RWPE1 (cell line): Measurements from ENCODE around the gene PRELID3B.

Source experiments
- CTCF ChIA-PET: fragments of 350-600 bp; sonication (Branson Sonifier 250); formaldehyde crosslinking; extraction: SDS; loops from one replicate; lab custom pipeline; 2021; lab: Yijun Ruan, JAX
- POLR2A ChIA-PET: fragments of 400-600 bp; formaldehyde crosslinking; extraction: SDS; loops from one replicate; lab custom pipeline; 2020; ENCODE audit warnings: antibody characterized with exemption; ENCODE audit not compliant: low non-redundant PET; lab: Yijun Ruan, JAX
- DNase-seq: peaks from one replicate; pipeline ENCODE4 v3.0.0; 2012; ENCODE audit warnings: low spot score
- H3K27ac ChIP-seq: fragments of 450-650 bp; 2 replicates; pipeline ENCODE4 v1.5.1; 2017
- TF ChIP-seq, protein P1 (sequence below): fragments of 450-650 bp; conservative IDR thresholded peaks from 2 replicates; pipeline ENCODE4 v1.5.1; 2017; ENCODE audit warnings: low read depth, mild to moderate bottlenecking

Gene PRELID3B

DNA sequence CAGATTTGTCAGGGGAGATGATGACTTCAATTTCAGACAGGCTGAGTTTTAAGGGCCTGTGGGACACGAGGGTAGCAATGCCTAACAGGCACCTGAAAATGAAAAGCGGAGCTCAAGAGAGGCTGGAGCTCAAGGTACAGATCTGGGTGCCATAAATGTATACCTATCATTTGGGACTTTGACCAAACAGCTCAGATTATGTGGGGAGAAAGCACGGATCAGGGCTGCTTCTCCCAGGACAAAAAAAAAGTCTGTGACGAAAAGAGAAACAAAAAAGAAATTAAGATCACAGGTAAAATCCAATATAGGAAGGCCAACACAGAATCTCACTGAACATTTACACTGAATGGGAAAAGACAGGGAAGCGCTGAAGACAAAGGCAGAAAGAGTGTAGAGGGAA, 1.9 kb downstream of the PRELID3B start:
- ChIA-PET CTCF (interaction anchor here (0.6 to 0.7 kb wide), 2 partner anchors 32 to 464 kb away, joined by 3 read pairs; no protein-coding TSS in a partner anchor), POLR2A (interaction anchor here (0.7 to 1.5 kb wide), 2 partner anchors 8 to 12 kb away, joined by 3 read pairs; partner anchors contain the start of gene ATP5F1E)
- DNase-seq: no peak
- H3K27ac ChIP-seq: no peak overlapping the region
- TF ChIP-seq, protein P1, sequence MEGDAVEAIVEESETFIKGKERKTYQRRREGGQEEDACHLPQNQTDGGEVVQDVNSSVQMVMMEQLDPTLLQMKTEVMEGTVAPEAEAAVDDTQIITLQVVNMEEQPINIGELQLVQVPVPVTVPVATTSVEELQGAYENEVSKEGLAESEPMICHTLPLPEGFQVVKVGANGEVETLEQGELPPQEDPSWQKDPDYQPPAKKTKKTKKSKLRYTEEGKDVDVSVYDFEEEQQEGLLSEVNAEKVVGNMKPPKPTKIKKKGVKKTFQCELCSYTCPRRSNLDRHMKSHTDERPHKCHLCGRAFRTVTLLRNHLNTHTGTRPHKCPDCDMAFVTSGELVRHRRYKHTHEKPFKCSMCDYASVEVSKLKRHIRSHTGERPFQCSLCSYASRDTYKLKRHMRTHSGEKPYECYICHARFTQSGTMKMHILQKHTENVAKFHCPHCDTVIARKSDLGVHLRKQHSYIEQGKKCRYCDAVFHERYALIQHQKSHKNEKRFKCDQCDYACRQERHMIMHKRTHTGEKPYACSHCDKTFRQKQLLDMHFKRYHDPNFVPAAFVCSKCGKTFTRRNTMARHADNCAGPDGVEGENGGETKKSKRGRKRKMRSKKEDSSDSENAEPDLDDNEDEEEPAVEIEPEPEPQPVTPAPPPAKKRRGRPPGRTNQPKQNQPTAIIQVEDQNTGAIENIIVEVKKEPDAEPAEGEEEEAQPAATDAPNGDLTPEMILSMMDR: no peak

DNA sequence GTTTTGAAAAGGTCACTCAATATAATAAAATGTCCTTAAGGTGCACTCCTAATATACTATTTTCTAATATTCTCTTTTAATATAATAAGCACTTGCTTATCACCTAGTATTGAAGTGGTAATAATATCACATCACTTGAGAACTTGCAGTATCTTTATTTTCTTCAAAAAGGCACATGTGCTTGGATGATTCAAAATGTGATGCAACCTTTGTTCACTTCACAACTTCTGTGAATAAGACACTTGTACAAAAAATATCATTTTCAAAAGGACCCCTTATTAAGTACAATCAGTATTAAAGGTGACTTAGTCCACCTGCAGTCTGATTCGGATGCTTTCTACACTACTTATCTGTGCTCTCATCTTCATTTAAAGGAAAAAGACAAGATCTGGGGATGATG, 3.4 kb downstream of the PRELID3B start:
- ChIA-PET CTCF (no interaction called here), POLR2A (no interaction called here)
- H3K27ac ChIP-seq: no peak overlapping the region
- no peak for DNase-seq
- TF ChIP-seq, protein P1: no peak

DNA sequence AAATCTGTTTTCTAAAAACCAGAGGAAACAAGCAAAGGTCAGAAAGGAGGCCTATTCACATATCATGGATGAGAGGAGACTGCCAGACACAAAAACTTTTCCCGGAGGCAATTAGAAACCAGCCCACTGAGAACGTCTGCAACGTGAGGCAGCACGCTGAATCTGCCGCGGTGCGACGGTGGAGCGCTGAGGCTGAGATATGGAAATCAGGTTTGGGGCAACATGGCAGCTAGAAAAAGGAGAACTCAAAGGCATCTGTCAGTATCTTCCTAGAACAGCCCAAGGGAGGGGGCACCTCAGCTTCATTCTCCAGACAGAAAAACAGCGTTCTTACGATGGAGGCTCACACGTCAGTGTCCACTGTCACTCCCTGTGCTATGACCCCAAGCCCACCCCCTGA, 5.2 kb downstream of the PRELID3B start:
- POLR2A ChIA-PET: no interaction called here
- TF ChIP-seq, protein P1: no peak
- DNase-seq: no peak
- no peak overlapping the region for H3K27ac ChIP-seq
- CTCF ChIA-PET: interaction anchor here (0.6 kb wide), 1 partner anchor 184 kb away, joined by 3 read pairs; no protein-coding TSS in a partner anchor

DNA sequence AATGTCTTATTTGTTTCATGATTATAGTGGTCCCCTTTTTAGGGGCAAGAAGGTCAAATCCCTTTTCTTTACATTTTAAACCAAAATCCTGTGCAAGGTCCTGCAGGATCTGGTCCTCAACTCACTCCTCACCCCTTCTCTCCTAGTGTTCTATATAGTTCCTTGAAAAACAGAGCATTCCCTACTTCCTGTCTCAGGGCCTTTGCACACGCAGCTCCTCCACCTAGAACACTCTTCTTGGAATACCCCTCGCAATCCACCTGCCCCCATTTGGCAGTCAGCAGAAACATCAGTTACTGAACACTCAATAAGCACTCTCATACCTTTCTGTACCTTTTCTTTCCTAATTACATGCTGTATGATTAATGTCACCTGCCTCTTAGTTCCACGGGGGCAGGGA, 7.2 kb downstream of the PRELID3B start:
- no peak overlapping the region for H3K27ac ChIP-seq
- no peak for DNase-seq
- TF ChIP-seq, protein P1: no peak
- CTCF ChIA-PET: no interaction called here
- POLR2A ChIA-PET: no interaction called here

DNA sequence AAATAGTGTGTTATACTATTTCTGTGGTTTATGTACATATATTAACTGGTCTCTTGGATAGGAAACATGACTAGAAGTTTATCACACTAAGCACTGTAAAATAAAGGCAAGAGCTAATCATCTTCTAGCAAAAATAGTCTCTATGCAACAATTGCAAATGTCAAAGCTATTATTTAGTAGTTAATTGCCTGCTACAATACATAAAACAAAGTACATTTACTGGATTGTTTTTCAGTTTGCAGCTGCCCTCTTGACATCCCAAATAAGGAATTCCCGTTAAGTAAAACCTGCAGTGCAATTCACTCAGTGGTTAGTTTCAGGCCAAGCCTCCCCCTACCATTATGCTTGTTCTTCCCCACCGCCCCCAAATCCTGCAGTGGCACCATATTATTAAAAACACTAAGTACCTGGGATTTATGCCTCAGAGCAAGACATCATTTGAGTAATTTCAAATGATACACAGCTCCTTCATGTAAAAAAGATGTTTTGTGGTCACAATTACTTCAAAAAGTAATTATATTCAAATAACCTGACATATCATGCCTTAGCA, 8.9 kb downstream of the PRELID3B start:
- CTCF ChIA-PET: interaction anchor here (0.5 to 0.7 kb wide), 4 partner anchors 11 to 486 kb away, joined by 3 read pairs; no protein-coding TSS in a partner anchor
- no peak overlapping the region for H3K27ac ChIP-seq
- POLR2A ChIA-PET: no interaction called here
- TF ChIP-seq, protein P1: no peak
- DNase-seq: no peak

DNA sequence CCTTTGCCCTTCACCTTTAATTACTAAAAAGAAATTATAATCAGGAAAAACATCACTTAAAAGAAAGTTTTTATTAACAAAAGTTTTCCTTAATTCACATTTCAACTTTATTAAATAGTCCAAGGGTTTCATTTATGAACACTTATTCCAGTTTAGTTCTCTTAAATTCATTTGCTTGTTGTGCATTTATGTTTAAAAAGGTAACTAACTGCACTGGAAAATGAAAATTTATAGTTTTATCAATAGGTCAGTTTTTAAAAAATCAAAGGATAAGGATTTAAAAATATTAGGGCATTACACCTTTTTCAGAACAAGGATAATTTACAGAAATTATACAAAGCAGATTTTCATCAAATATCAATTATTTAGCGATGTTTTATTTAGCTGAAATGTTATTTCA, 9.5 kb downstream of the PRELID3B start:
- no peak for DNase-seq
- TF ChIP-seq, protein P1: 0 out of 2 replicates have a peak, but pooled peaks have one; percentile 3
- peak overlapping the region; percentile 85 for H3K27ac ChIP-seq
- CTCF ChIA-PET: interaction anchor here (0.5 to 0.7 kb wide), 3 partner anchors 11 to 486 kb away, joined by 3 read pairs; no protein-coding TSS in a partner anchor
- POLR2A ChIA-PET: interaction anchor here (1.1 to 1.3 kb wide), 2 partner anchors 9 to 158 kb away, joined by 4 to 7 read pairs; partner anchors contain the start of gene PRELID3B
